Measurements from ENCODE around the gene ZNF22. TPM values are rescaled to one million over a fixed set of nuclear protein-coding genes. Genes with fewer than 3 reads are reported as not detected.

ZNF22 gene
- total and polyA plus RNA-seq, 2 of the 8 experiments (the other 6 are each of a cell fraction or from before 2014, with no cell fraction given): 18.2 to 45.2 TPM

DNA sequence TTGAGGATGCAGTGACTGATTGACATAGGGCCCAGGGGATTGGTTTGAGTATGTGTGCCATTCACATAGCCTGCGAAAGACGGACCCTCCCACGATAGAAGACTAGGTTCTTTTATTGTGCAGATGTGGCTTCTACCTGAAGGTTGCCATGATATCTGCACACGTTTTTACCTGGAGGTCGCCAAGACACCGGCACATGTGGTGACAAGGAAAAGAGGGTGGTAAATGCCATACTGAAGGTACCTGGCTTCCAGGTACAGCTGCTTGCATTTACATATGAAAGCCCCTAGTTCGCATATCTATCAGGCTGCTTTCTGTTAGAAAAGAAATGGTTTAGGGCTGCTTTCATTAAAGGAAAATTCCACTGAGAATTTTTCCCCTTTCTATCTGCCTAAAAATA, 43.6 kb downstream of the ZNF22 start:
- ChIA-PET POLR2A (ENCODE audit: partially characterized antibody) (no interaction called here), CTCF (ENCODE audit: partially characterized antibody) (no interaction called here)
- H4K5ac ChIP-seq (ENCODE audit: insufficient read length, low read depth, low read length): peak overlapping the region; percentile 79
- no peak overlapping the region for H3K14ac ChIP-seq (ENCODE audit: insufficient read length)
- H2BK5ac ChIP-seq (ENCODE audit: low read depth, low read length): peak overlapping the region; percentile 93; the same call in 1 of the 2 replicates
- H3K4me2 ChIP-seq (ENCODE audit: insufficient read depth in 1 of 2, low read depth in 2 of 2, low read length in 2 of 2): peak overlapping the region; percentile 65 to 66
- H3K23ac ChIP-seq (ENCODE audit: insufficient read length): no peak overlapping the region
- DNase-seq (ENCODE audit: low read depth in 1 of 2, low spot score in 2 of 2) (peak; percentile 15 to 56), FAIRE-seq (peak; percentile 97)
- peak overlapping the region; percentile 25; the same call in 1 of the 2 replicates for H3K27ac ChIP-seq (ENCODE audit: low read depth, low read length)
- 3% methylated on average over 7 of the region's 7 CpGs; no CpG with 5 or more reads in 1 of the 2 experiments for WGBS, 2 experiments (ENCODE audit: extremely low coverage in 1 of 2, insufficient coverage in 1 of 2, insufficient read length in 1 of 2, insufficient replicate concordance in 2 of 2, low coverage in 1 of 2, low lambda C conversion rate in 2 of 2, missing lambda C conversion rate in 1 of 2)
- H2BK15ac ChIP-seq (ENCODE audit: low read length): no peak overlapping the region
- no peak overlapping the region for H2AFZ ChIP-seq (ENCODE audit: low read length)
- no peak overlapping the region for H3K56ac ChIP-seq (replicated peaks; ENCODE audit: insufficient read length, low read depth, low read length)
- H3K36me3 ChIP-seq (ENCODE audit: control insufficient read depth in 2 of 4, insufficient read depth in 4 of 4, low read length in 3 of 4): no peaks in the 10 kb centered on the region
- H4K91ac ChIP-seq (replicated peaks; ENCODE audit: insufficient read length, low read length): peak overlapping the region; percentile 93
- no peak overlapping the region for H2AK5ac ChIP-seq (ENCODE audit: low read depth, low read length)
- peak overlapping the region; percentile 85 for H2BK120ac ChIP-seq (replicated peaks; ENCODE audit: low read depth, low read length)
- peak overlapping the region; percentile 55; the same call in 1 of the 2 replicates for H3K18ac ChIP-seq (ENCODE audit: extremely low read depth, low read length)
- no peak overlapping the region for H2BK12ac ChIP-seq (ENCODE audit: low read depth, low read length)
- no peak overlapping the region for H3K9ac ChIP-seq (replicated peaks in 1 of 4; ENCODE audit: extremely low read depth in 1 of 4, low read depth in 3 of 4, low read length in 3 of 4)
- H3K4ac ChIP-seq (replicated peaks; ENCODE audit: insufficient read length, low read depth, low read length): no peak overlapping the region
- no peak overlapping the region for H4K8ac ChIP-seq (ENCODE audit: extremely low read depth, insufficient read depth, low read length)
- no peaks in the 10 kb centered on the region for H3K27me3 ChIP-seq (replicated peaks in 1 of 4; ENCODE audit: control insufficient read depth in 3 of 4, extremely low read depth in 1 of 4, insufficient read depth in 3 of 4, low read length in 3 of 4)
- H4K20me1 ChIP-seq (replicated peaks in 1 of 2; ENCODE audit: control insufficient read depth in 1 of 2, insufficient read depth in 2 of 2, low read length in 2 of 2): no peaks in the 10 kb centered on the region
- no peaks in the 10 kb centered on the region for H3K79me1 ChIP-seq (ENCODE audit: low read depth, low read length)
- H3K79me2 ChIP-seq (ENCODE audit: control insufficient read depth in 1 of 2, insufficient read depth in 2 of 2, low read length in 2 of 2): no peaks in the 10 kb centered on the region
- no peaks in the 10 kb centered on the region for H3K23me2 ChIP-seq (ENCODE audit: low read depth, low read length)
- H3K4me3 ChIP-seq (ENCODE audit: extremely low read depth in 1 of 4, insufficient read depth in 2 of 4, low read depth in 3 of 4, low read length in 4 of 4): peak overlapping the region in 1 of 4 experiments; percentile 45; a peak in 2 of 8 replicates
- H2BK20ac ChIP-seq (ENCODE audit: low read length): no peak overlapping the region
- H3K4me1 ChIP-seq (replicated peaks in 1 of 4; ENCODE audit: control insufficient read depth in 3 of 4, insufficient read depth in 4 of 4, low read length in 3 of 4): peaks cover 0 to 3% (median 3%) of the 10 kb centered on the region in 4 experiments; a peak in 3 of 7 replicates
- no peaks in the 10 kb centered on the region for H3K9me3 ChIP-seq (ENCODE audit: insufficient read depth in 2 of 2, low read depth in 1 of 2, low read length in 1 of 2)
- TF ChIP-seq SP4 (IDR thresholded peaks at IDR 0.05; ENCODE audit: low read length) (no peak), TAF7 (optimal IDR thresholded peaks at IDR 0.05; ENCODE audit: borderline replicate concordance, low read depth, low read length) (no peak), JUN (IDR thresholded peaks at IDR 0.05; ENCODE audit: low read depth, low read length) (no peak), EP300 (IDR thresholded peaks at IDR 0.05; ENCODE audit: borderline replicate concordance in 1 of 2, low read depth in 2 of 2, low read length in 2 of 2) (no peak), RBBP5 (IDR thresholded peaks at IDR 0.05; ENCODE audit: borderline replicate concordance, low read depth, low read length) (peak; percentile 80; the same call in 1 of the 2 replicates), HDAC6 (IDR thresholded peaks at IDR 0.05; ENCODE audit: low read depth, low read length) (no peak), SIX5 (IDR thresholded peaks at IDR 0.05; ENCODE audit: low read depth, low read length) (no peak), SRF (IDR thresholded peaks at IDR 0.05; ENCODE audit: low read depth, low read length) (no peak), SP2 (IDR thresholded peaks at IDR 0.05; ENCODE audit: low read length) (no peak), SIRT6 (IDR thresholded peaks at IDR 0.05; ENCODE audit: low read length) (no peak), YY1 (IDR thresholded peaks at IDR 0.05; ENCODE audit: low read depth, low read length) (no peak), EZH2 (IDR thresholded peaks at IDR 0.05; ENCODE audit: low read depth, low read length, severe bottlenecking) (no peak), CBX5 (IDR thresholded peaks at IDR 0.05; ENCODE audit: low read depth, low read length) (no peak), JUND (IDR thresholded peaks at IDR 0.05; ENCODE audit: low read length) (no peak), MAFK (IDR thresholded peaks at IDR 0.05; ENCODE audit: low read depth, low read length) (no peak), POLR2A (IDR thresholded peaks at IDR 0.05; ENCODE audit: control extremely low read depth in 1 of 2, low read depth in 2 of 2, low read length in 2 of 2) (no peak; a peak in 1 of 3 replicates)
